GM19043 (cell line): ENCODE measurements around the gene KIF11.
"Not testable (repeated sequence)": the region's sequence is repeated elsewhere in the genome, so short reads cannot be mapped to it uniquely, and the experiment has no call there.

ENCODE experiments used
- ATAC-seq: cut with Tn5 transposase; IDR thresholded peaks from one replicate; pipeline ENCODE4 v1.9.1; 2021; ENCODE audit warnings: low read depth; ENCODE audit not compliant: unreplicated experiment

Gene KIF11

GRCh38 chr10:92590623-92591549 lies 2.0 kb upstream of the KIF11 start:
- ATAC-seq = peak; percentile 4

GRCh38 chr10:92591550-92592022 lies 1.3 kb upstream of the KIF11 start:
- ATAC-seq = peak; percentile 69

- no peak for ATAC-seq
Measured at GRCh38 chr10:92593619-92594588, 974 bp downstream of the KIF11 start.

GRCh38 chr10:92595505-92595904 lies 2.6 kb downstream of the KIF11 start:
- no peak for ATAC-seq

GRCh38 chr10:92598321-92598720 lies 5.4 kb downstream of the KIF11 start:
- ATAC-seq = no peak

- ATAC-seq = no peak
Measured at GRCh38 chr10:92604841-92605240, 11.9 kb downstream of the KIF11 start.

GRCh38 chr10:92615515-92615914 lies 22.6 kb downstream of the KIF11 start:
- ATAC-seq = no peak

GRCh38 chr10:92619368-92619767 lies 26.4 kb downstream of the KIF11 start:
- no peak for ATAC-seq

GRCh38 chr10:92627845-92628480 lies 35.0 kb downstream of the KIF11 start:
- no peak for ATAC-seq

GRCh38 chr10:92629945-92630344 lies 37.0 kb downstream of the KIF11 start:
- no peak for ATAC-seq

GRCh38 chr10:92638037-92638436 lies 45.1 kb downstream of the KIF11 start:
- no peak for ATAC-seq

GRCh38 chr10:92640107-92640506 lies 47.2 kb downstream of the KIF11 start:
- ATAC-seq = no peak

- no peak for ATAC-seq
Measured at GRCh38 chr10:92641492-92641891, 48.6 kb downstream of the KIF11 start.

GRCh38 chr10:92644921-92645320 lies 52.0 kb downstream of the KIF11 start:
- no peak for ATAC-seq

- not testable (repeated sequence) for ATAC-seq
Measured at GRCh38 chr10:92650864-92651263, 57.9 kb downstream of the KIF11 start.

GRCh38 chr10:92655426-92655825 lies 62.5 kb downstream of the KIF11 start:
- no peak for ATAC-seq

GRCh38 chr10:92656266-92656961 lies 63.5 kb downstream of the KIF11 start:
- ATAC-seq = no peak

GRCh38 chr10:92657024-92657423 lies 64.1 kb downstream of the KIF11 start:
- no peak for ATAC-seq

- ATAC-seq = no peak
Measured at GRCh38 chr10:92662848-92663247, 69.9 kb downstream of the KIF11 start.

GRCh38 chr10:92664322-92664721 lies 71.4 kb downstream of the KIF11 start:
- no peak for ATAC-seq
